HepG2 (cell line): ENCODE data around the gene KIF3A. TPM values are rescaled to one million over a fixed set of nuclear protein-coding genes. Genes with fewer than 3 reads are reported as not detected.

Experiments
- ATAC-seq: fragments of 200-7000 bp; cut with Tn5 transposase; 3 replicates; pipeline ENCODE4 v1.9.1; 2020; ENCODE audit warnings: mild to moderate bottlenecking, moderate library complexity
- BruUV-seq: library from RNA; stranded (reverse); fragments of 400-500 nt; replicated peaks from 2 replicates; lab custom pipeline; 2021; lab: Mats Ljungman, UMichigan
- CTCF ChIA-PET: fragments of 300-600 bp; formaldehyde crosslinking; extraction: SDS; loops from one replicate; lab custom pipeline; 2021; ENCODE audit warnings: low total read pairs, inconsistent platforms, low intra/inter-chr PET ratio; lab: Yijun Ruan, JAX
- POLR2A ChIA-PET: fragments of 350-600 bp; sonication (Branson Sonifier 250); formaldehyde crosslinking; loops from one replicate; lab custom pipeline; 2020; ENCODE audit warnings: antibody characterized with exemption, inconsistent platforms; lab: Yijun Ruan, JAX
- DNase-seq: peaks from one replicate; pipeline ENCODE4 v3.0.0-alpha.2; 2015; ENCODE audit warnings: low spot score
- FAIRE-seq: peaks from 3 replicates; lab custom pipeline; 2011; peaks lifted over from hg19 to GRCh38; lab: Jason Lieb, UNC
- H2AFZ ChIP-seq: one replicate; pipeline ENCODE4 v1.6.1; 2011; ENCODE audit warnings: low read length, inconsistent platforms
- H3K27ac ChIP-seq: fragments of 300-600 bp; 3 replicates; pipeline ENCODE4 v1.8.0; 2011; ENCODE audit warnings: mixed run types, mild to moderate bottlenecking, mixed read lengths, low read length, inconsistent platforms; ENCODE audit not compliant: insufficient read depth; ENCODE audit errors: extremely low read length
- H3K27me3 ChIP-seq, 2 experiments: fragments of 200-600 bp in 1 of 2; 2 replicates in 1 of 2; 3 replicates in 1 of 2; pipeline versions ENCODE4 v1.6.0 to v1.8.0; 2011; ENCODE audit warnings: low read length in 2 of 2, mild to moderate bottlenecking in 2 of 2, moderate library complexity in 2 of 2, inconsistent platforms in 1 of 2; ENCODE audit not compliant: insufficient read depth in 2 of 2, control insufficient read depth in 1 of 2
- H3K36me3 ChIP-seq, 2 experiments: fragments of 200-600 bp in 1 of 2; replicated peaks in 1 of 2; 2 replicates in 1 of 2; 3 replicates in 1 of 2; pipeline versions ENCODE4 v1.5.1 to v1.8.0; 2011; ENCODE audit warnings: low read length in 2 of 2, inconsistent platforms in 1 of 2; ENCODE audit not compliant: insufficient read depth in 2 of 2, control insufficient read depth in 1 of 2
- H3K4me1 ChIP-seq: 2 replicates; pipeline ENCODE4 v1.5.1; 2012; ENCODE audit warnings: low read length, inconsistent platforms; ENCODE audit not compliant: insufficient read depth
- H3K4me2 ChIP-seq: 2 replicates; pipeline ENCODE4 v1.6.0; 2011; ENCODE audit warnings: low read depth, low read length, inconsistent platforms
- H3K4me3 ChIP-seq, 3 experiments: fragments of 200-600 bp in 1 of 3; sonication (generic), shearing (Covaris generic) in 1 of 3; replicated peaks in 1 of 3; 2 replicates each; pipeline ENCODE4 v1.5.1; 2011 to 2016; ENCODE audit warnings: low read length in 3 of 3, inconsistent platforms in 2 of 3, low read depth in 2 of 3, mild to moderate bottlenecking in 2 of 3, control low read depth in 1 of 3, mixed read lengths in 1 of 3; ENCODE audit not compliant: insufficient read depth in 1 of 3
- H3K79me2 ChIP-seq: one replicate; pipeline ENCODE4 v1.6.1; 2011; ENCODE audit warnings: low read length, inconsistent platforms; ENCODE audit not compliant: insufficient read depth
- H3K9ac ChIP-seq: 2 replicates; pipeline ENCODE4 v1.6.0; 2011; ENCODE audit warnings: mild to moderate bottlenecking, low read depth, low read length, inconsistent platforms; ENCODE audit not compliant: insufficient read depth
- H3K9me3 ChIP-seq: 2 replicates; pipeline ENCODE4 v1.5.1; 2012; ENCODE audit warnings: mild to moderate bottlenecking, low read length
- H4K20me1 ChIP-seq: 2 replicates; pipeline ENCODE4 v1.6.0; 2011; ENCODE audit warnings: inconsistent platforms, mild to moderate bottlenecking, low read length, moderate library complexity; ENCODE audit not compliant: insufficient read depth
- BRD4 ChIP-seq: sonication (generic); formaldehyde crosslinking; IDR thresholded peaks from 2 replicates; pipeline ENCODE4 v1.4.0; 2020; ENCODE audit warnings: missing genetic modification reagents
- CEBPB ChIP-seq: IDR thresholded peaks from 2 replicates; pipeline ENCODE4 v1.6.1; 2011; ENCODE audit warnings: low read depth, low read length, improper control_type of control experiment, borderline replicate concordance
- CENPT ChIP-seq: sonication (generic); formaldehyde crosslinking; IDR thresholded peaks from 2 replicates; pipeline ENCODE4 v1.8.0; 2022; ENCODE audit warnings: low read depth, mild to moderate bottlenecking, moderate library complexity, missing genetic modification reagents
- GPN1 ChIP-seq: sonication (generic); formaldehyde crosslinking; IDR thresholded peaks from 2 replicates; pipeline ENCODE4 v1.5.1; 2020; ENCODE audit warnings: missing genetic modification reagents, borderline replicate concordance
- NR3C1 ChIP-seq: sonication (generic); formaldehyde crosslinking; IDR thresholded peaks from 2 replicates; pipeline ENCODE4 v1.4.0; 2020; ENCODE audit warnings: missing genetic modification reagents
- RBFOX2 ChIP-seq: fragments of 200-400 bp; formaldehyde crosslinking; IDR thresholded peaks from 2 replicates; pipeline ENCODE4 v1.6.1; 2017; ENCODE audit warnings: low read depth, mild to moderate bottlenecking, low read length
- TBX3 ChIP-seq: fragments of 450-650 bp; IDR thresholded peaks from 2 replicates; pipeline ENCODE4 v1.6.1; 2017; ENCODE audit warnings: antibody characterized with exemption, mild to moderate bottlenecking, inconsistent platforms, borderline replicate concordance
- ZNF333 ChIP-seq: sonication (generic); formaldehyde crosslinking; IDR thresholded peaks from 2 replicates; pipeline ENCODE4 v1.4.0; 2020; ENCODE audit warnings: mild to moderate bottlenecking, missing genetic modification reagents, borderline replicate concordance
- ZNF746 ChIP-seq: sonication (generic); formaldehyde crosslinking; IDR thresholded peaks from 2 replicates; pipeline ENCODE4 v1.8.0; 2022; ENCODE audit warnings: mild to moderate bottlenecking, missing genetic modification reagents
- ZNF781 ChIP-seq: sonication (generic); formaldehyde crosslinking; IDR thresholded peaks from 2 replicates; pipeline ENCODE4 v1.5.1; 2020; ENCODE audit warnings: borderline replicate concordance, mild to moderate bottlenecking, missing genetic modification reagents; ENCODE audit errors: not compliant biosample characterization
- ZNF788 ChIP-seq: sonication (generic); formaldehyde crosslinking; IDR thresholded peaks from 2 replicates; pipeline ENCODE4 v1.5.0; 2020; ENCODE audit warnings: mild to moderate bottlenecking, missing genetic modification reagents, borderline replicate concordance
- ZXDC ChIP-seq: sonication (generic); formaldehyde crosslinking; IDR thresholded peaks from 2 replicates; pipeline ENCODE4 v1.5.0; 2020; ENCODE audit warnings: mild to moderate bottlenecking, missing genetic modification reagents
- WGBS: methylation state at CpG from one replicate; pipeline ENCODE4 v1.1.6; 2017; ENCODE audit warnings: low lambda C conversion rate; 5-methylcytosine and 5-hydroxymethylcytosine counted together
- in situ Hi-C: cut with HindIII; loops from 2 replicates; pipeline ENCODE4 v1.10.0; 2017; ENCODE audit warnings: low pct_unique_long_range_greater_than_20kb; ENCODE audit not compliant: extremely low pct_ligation_motif_present
- intact Hi-C: fragments of 100-400 bp; cut with micrococcal nuclease; formaldehyde crosslinking; loops from one replicate; pipeline ENCODE4 v1.10.0; 2022; ENCODE audit not compliant: unreplicated experiment
- polyA plus RNA-seq, 8 experiments: library from polyadenylated mRNA; depleted of rRNA in 3 of 8; stranded (reverse) in 7 of 8; unstranded in 1 of 8; fragments of >200 nt; fragmentation: Illumina TruSeq in 4 of 8; extraction: Trizol in 4 of 8; gene quantifications; 2 replicates each; pipeline versions ENCODE4 v1.2.1 to v1.2.3, GENCODE V29; 2011 to 2016; ENCODE audit warnings: low read depth in 4 of 8, missing spikeins in 1 of 8, mixed read lengths in 1 of 8; ENCODE audit not compliant: insufficient read depth in 1 of 8
- total RNA-seq, 5 experiments: library from RNA; depleted of rRNA; stranded (reverse); fragments of >200 nt; fragmentation: Illumina TruSeq; extraction: Trizol; gene quantifications; 2 replicates each; pipeline ENCODE4 v1.2.3, GENCODE V29; 2016; ENCODE audit warnings: low read depth in 1 of 5

KIF3A gene
- total and polyA plus RNA-seq, 2 of the 13 experiments (the other 11 are each of a cell fraction or from before 2014, with no cell fraction given): 2.3 to 8.4 TPM

- DNase-seq: no peak
- H3K4me2 ChIP-seq: no peak overlapping the region
- TF ChIP-seq BRD4 (CRISPR knock-in tag) (no peak), ZNF333 (CRISPR knock-in tag) (no peak), GPN1 (CRISPR knock-in tag) (no peak), ZNF746 (no peak), ZNF788 (CRISPR knock-in tag) (no peak), ZXDC (CRISPR knock-in tag) (no peak), CENPT (no peak), NR3C1 (CRISPR knock-in tag) (no peak), CEBPB (no peak), RBFOX2 (no peak), ZNF781 (CRISPR knock-in tag) (no peak), TBX3 (no peak)
- WGBS: 94% methylated on average over 11 of the region's 14 CpGs
- peaks cover 11 to 43% of the 10 kb centered on the region in 2 experiments; a peak in 4 of 5 replicates for H3K36me3 ChIP-seq
- POLR2A ChIA-PET: no interaction called here
- peaks cover 30% of the 10 kb centered on the region for H3K79me2 ChIP-seq
- ATAC-seq: no peak
- H2AFZ ChIP-seq: no peak overlapping the region
- FAIRE-seq: no peak
- no peaks in the 10 kb centered on the region for H3K9me3 ChIP-seq
- intact Hi-C loops: no loop called here
- no TSS peak for BruUV-seq
- CTCF ChIA-PET: no interaction called here
- H4K20me1 ChIP-seq: no peaks in the 10 kb centered on the region
- H3K27me3 ChIP-seq: no peaks in the 10 kb centered on the region
- H3K9ac ChIP-seq: no peak overlapping the region
- peaks cover 9% of the 10 kb centered on the region for H3K4me1 ChIP-seq
- no peak overlapping the region for H3K4me3 ChIP-seq
- in situ Hi-C loops: no loop called here
- no peak overlapping the region for H3K27ac ChIP-seq
Observed at GRCh38 chr5:132766020-132766805, 28.9 kb upstream of the KIF3A start.
